ENCODE measurements around the gene SPATA13. TPM values are rescaled to one million over a fixed set of nuclear protein-coding genes. Genes with fewer than 3 reads are reported as not detected.

SPATA13 gene
- total and polyA plus RNA-seq, 10 of the 15 experiments (the other 5 are each of a cell fraction or from before 2014, with no cell fraction given): 2.4 to 11.1 (median 10.2) TPM

GRCh38 chr13:24212674-24213073 lies 52.2 kb downstream of the SPATA13 start:
- 62% methylated on average over 7 of the region's 7 CpGs for WGBS (ENCODE audit: insufficient coverage, insufficient replicate concordance, low lambda C conversion rate, missing lambda C conversion rate)
- H3K9me3 ChIP-seq (replicated peaks; ENCODE audit: control insufficient read depth, insufficient read depth, low read length): no peaks in the 10 kb centered on the region; the same call in 2 of the 3 replicates
- POLR2A ChIA-PET: interaction anchor here (0.6 kb wide), 1 partner anchor 193 kb away, joined by 3 read pairs; no protein-coding TSS in a partner anchor
- no peak overlapping the region for H3K27ac ChIP-seq (ENCODE audit: control insufficient read depth, insufficient read depth)
- no peaks in the 10 kb centered on the region for H4K20me1 ChIP-seq (ENCODE audit: control insufficient read depth, insufficient read depth)
- SMC1A ChIA-PET (ENCODE audit: uncharacterized antibody, unreplicated experiment): interaction anchor here (0.6 to 2.3 kb wide), 3 partner anchors 10 to 254 kb away, joined by 3 to 4 read pairs (median 3); no protein-coding TSS in a partner anchor
- no peak overlapping the region for H3K9ac ChIP-seq (ENCODE audit: control insufficient read depth, insufficient read depth, low read length)
- no peaks in the 10 kb centered on the region for H3K36me3 ChIP-seq (ENCODE audit: control insufficient read depth in 2 of 2, insufficient read depth in 2 of 2, low read length in 1 of 2)
- TF ChIP-seq ZBED1 (IDR thresholded peaks at IDR 0.05; ENCODE audit: borderline replicate concordance) (no peak), SIX5 (IDR thresholded peaks at IDR 0.05; ENCODE audit: low read depth, low read length, severe bottlenecking) (no peak), GATAD2B (conservative IDR thresholded peaks at IDR 0.05; ENCODE audit: low read depth) (no peak), RFX5 (IDR thresholded peaks at IDR 0.05; ENCODE audit: low read depth, low read length) (no peak), MTA2 (IDR thresholded peaks at IDR 0.05; ENCODE audit: low read depth) (no peak), SREBF2 (IDR thresholded peaks at IDR 0.05; ENCODE audit: low read length) (no peak), PAX8 (IDR thresholded peaks at IDR 0.05) (no peak), E2F4 (IDR thresholded peaks at IDR 0.05; ENCODE audit: low read depth, low read length) (no peak), NR2C2 (IDR thresholded peaks at IDR 0.05; ENCODE audit: borderline replicate concordance, control insufficient read depth, insufficient read length, low read depth) (no peak), SMAD5 (IDR thresholded peaks at IDR 0.05; ENCODE audit: low read depth) (no peak)
- H3K79me2 ChIP-seq (ENCODE audit: control insufficient read depth, insufficient read depth, low read length): no peaks in the 10 kb centered on the region
- CTCF ChIA-PET: interaction anchor here (2.0 to 15.2 kb wide), 2 partner anchors 17 to 193 kb away, joined by 5 to 155 read pairs; no protein-coding TSS in a partner anchor
- no peak overlapping the region for H3K4me3 ChIP-seq
- DNase-seq (ENCODE audit: low read depth, low spot score) (no peak), ATAC-seq (no peak), FAIRE-seq (no peak)
- RAD21 ChIA-PET (ENCODE audit: unreplicated experiment): no interaction called here
- intact Hi-C loops (cut with micrococcal nuclease; ENCODE audit: unreplicated experiment): no loop called here
- peaks cover 0 to 3% of the 10 kb centered on the region in 2 experiments; a peak in 2 of 4 replicates for H3K27me3 ChIP-seq (replicated peaks in 1 of 2; ENCODE audit: control insufficient read depth in 2 of 2, insufficient read depth in 2 of 2, low read length in 1 of 2)
- H3K4me1 ChIP-seq (ENCODE audit: control insufficient read depth, insufficient read depth, low read length): peaks cover 17% of the 10 kb centered on the region
- in situ Hi-C loops (cut with MboI): no loop called here
- H3K4me2 ChIP-seq (ENCODE audit: control insufficient read depth, insufficient read depth): no peak overlapping the region
- no peak overlapping the region for H2AFZ ChIP-seq (ENCODE audit: control insufficient read depth, low read depth, low read length)
- BruUV-seq (replicated peaks): no TSS peak

Data from GM12878 (cell line).